GM12875 (cell line): ENCODE data around the gene DGKI.

Source experiments
- H3K4me3 ChIP-seq: one replicate; pipeline ENCODE4 v1.5.1; 2011; ENCODE audit warnings: low read depth, low read length, control low read depth
- TF ChIP-seq, protein P1 (sequence below): IDR thresholded peaks from 2 replicates; pipeline ENCODE4 v1.5.1; 2011; ENCODE audit warnings: low read depth, mild to moderate bottlenecking, control low read depth, inconsistent platforms, low read length, moderate library complexity, borderline replicate concordance; ENCODE audit not compliant: insufficient read depth

DGKI gene

DNA sequence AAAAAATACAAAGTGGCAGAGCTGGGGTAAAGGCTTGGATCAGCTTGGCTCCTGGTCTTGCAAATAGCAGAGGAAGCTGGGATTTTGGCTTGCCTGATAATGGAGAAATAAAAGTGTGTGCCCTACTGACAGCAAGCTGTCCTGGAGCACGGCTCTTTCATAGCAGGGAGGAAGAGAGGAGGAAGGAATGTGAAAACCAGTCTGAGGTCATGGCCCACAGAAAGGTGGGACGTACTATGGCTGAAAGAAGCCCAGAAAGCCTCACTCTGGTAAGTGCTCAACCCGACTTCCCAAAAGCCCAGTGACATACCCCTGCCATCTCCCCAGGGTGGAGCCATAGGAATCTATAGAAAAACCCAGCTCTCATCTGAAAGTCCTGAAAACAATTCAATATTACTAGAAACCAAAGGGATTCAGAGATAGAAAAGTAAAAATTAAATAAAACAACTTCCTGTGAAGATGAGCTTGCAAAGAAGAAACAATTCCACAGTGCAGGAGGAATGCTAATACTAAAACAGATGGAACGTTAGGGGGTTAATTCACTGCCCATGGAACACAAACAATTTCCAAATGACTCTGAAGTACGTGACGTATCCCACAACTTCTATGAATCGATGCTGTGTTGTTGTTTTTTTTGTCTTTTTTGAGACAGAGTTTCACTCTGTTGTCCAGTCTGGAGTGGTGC lies 256.6 kb downstream of the DGKI start:
- TF ChIP-seq, protein P1, sequence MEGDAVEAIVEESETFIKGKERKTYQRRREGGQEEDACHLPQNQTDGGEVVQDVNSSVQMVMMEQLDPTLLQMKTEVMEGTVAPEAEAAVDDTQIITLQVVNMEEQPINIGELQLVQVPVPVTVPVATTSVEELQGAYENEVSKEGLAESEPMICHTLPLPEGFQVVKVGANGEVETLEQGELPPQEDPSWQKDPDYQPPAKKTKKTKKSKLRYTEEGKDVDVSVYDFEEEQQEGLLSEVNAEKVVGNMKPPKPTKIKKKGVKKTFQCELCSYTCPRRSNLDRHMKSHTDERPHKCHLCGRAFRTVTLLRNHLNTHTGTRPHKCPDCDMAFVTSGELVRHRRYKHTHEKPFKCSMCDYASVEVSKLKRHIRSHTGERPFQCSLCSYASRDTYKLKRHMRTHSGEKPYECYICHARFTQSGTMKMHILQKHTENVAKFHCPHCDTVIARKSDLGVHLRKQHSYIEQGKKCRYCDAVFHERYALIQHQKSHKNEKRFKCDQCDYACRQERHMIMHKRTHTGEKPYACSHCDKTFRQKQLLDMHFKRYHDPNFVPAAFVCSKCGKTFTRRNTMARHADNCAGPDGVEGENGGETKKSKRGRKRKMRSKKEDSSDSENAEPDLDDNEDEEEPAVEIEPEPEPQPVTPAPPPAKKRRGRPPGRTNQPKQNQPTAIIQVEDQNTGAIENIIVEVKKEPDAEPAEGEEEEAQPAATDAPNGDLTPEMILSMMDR, result no peak
- H3K4me3 ChIP-seq, result no peak overlapping the region

DNA sequence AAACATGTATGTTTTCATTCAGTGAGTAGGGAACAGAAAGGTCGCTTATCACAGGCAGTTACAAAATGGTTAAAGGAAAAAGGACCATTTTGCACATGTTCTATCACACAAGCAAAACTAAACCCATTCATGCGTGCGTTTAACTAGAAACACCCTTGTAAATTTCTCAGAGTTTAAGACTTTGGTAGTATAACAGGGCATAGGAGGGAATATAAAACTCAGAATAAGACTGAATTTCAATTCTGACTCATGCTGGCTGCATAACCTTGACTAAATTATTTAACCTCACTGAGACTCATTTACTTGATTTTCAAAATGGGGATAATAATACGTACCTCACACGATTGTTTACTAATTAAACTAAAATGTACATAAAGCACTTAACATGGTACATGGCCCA lies 259.4 kb downstream of the DGKI start:
- no peak overlapping the region for H3K4me3 ChIP-seq
- TF ChIP-seq, protein P1, result no peak

DNA sequence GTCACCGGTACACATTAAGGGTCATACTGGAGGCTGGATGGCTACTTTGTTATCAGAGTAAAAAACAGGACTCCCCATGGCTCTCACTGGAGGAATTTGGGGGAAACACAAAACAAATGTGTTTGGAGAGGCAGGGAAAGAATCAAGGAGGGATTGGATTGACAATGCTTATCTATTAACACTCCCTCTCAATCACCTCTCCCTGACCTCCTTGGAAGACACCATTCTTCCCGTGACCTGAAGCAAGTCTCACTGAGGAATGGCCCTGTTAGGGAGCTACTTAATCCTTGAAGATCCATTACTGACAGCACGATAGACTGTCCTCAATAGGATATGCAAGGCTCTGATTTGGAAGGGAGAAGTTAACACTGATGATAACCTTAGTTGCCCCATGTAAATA lies 261.2 kb downstream of the DGKI start:
- TF ChIP-seq, protein P1, result no peak
- H3K4me3 ChIP-seq, result no peak overlapping the region

DNA sequence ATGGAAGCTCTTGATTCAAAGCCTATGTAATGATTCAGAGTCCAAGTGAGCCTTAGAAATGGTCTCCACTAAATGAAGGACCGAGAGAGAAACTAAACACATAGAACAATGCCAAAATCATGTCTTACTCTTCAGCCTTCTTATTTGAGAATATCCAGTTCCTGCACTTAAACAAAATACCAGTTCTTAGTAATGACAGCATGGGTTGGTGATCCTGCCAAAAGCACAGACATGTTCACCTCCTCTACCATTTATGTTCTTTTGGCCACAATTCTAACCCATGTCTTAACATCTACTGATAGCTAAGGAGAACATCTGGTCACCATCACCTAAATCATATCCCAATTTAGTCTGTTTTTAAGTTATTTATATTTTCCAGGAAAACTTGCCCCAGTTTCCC lies 263.6 kb downstream of the DGKI start:
- H3K4me3 ChIP-seq, result no peak overlapping the region
- TF ChIP-seq, protein P1, result no peak

DNA sequence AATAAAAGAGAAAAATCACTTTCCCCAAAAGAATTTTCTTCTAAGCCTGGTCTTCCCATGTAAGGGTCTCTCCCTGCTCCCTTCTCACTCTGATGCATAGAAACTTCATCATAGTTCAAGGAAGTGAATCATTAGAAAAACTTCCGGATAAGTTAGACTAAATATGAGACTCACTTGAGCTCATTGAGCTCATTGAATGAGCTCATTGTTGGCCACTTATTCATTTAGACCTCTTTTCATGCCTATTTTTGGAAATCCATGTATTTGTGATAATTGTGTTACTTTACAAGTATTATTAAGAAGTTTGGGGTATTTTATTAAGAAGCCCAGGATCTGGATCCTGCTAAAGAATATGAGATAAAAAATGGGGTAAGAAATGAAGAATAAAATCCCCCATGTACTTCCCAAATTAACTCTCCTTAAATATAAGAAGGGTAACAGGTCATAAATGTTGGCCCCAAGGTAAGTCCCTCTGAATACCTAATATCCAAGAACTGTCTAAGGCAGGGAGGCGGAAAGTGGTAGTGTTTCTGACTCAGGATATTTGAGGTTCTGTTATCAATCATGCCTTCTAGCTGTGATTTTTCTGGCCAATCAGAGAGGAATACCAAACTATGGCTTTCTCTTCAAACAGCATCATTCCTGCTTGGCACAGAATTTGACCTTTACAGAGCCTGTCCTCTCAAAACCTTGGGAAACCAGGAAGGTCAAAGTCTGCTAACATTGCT lies 266.7 kb downstream of the DGKI start:
- TF ChIP-seq, protein P1, result no peak
- H3K4me3 ChIP-seq, result no peak overlapping the region

DNA sequence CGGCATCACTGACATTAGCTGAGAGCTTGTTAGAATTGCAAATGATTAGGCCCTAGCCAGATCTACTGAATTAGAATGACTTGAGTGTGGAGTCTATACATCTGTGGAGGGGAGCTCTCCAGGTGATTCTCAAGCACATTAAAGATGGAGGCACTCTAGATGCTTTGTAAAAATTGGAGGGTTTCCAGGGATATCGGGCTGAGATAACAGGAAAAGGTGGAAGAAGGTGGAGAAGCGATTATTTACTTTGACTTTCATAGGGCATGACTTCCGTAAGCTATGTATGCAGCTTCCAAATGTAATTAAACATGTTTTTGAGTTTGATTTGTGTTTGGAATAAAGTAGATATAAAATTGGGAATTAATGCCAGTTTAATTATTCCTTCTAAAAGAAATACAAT lies 268.2 kb downstream of the DGKI start:
- no peak overlapping the region for H3K4me3 ChIP-seq
- TF ChIP-seq, protein P1, result no peak

DNA sequence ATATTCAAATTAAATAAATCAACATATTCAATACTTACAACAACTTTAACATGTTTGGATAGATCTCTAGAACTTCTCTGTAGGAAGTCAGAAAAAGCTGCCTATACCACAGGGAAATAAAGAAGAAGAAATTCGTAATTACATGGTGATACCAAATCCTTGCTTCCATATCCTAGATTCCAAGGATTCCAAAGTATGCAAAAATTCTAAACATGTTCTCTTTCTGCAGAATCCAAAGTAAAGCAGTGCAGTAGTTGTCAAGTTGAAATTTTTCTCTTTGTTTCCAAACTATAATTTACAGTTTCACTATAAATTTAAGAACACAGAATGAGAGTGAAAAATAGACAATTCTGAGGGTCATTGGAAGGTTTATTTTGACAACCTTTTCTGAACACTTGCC lies 269.6 kb downstream of the DGKI start:
- TF ChIP-seq, protein P1, result no peak
- no peak overlapping the region for H3K4me3 ChIP-seq
